ENCODE measurements around the gene ST7L.
"Not testable (repeated sequence)": the region's sequence is repeated elsewhere in the genome, so short reads cannot be mapped to it uniquely, and the experiment has no call there.

Gene ST7L

GRCh38 chr1:112618721-112619517 lies at the start of gene ST7L:
ST7L (minus strand) TSS chr1:112619141; CDS start chr1:112619113, 28 bp downstream.
- peak; percentile 54 for DNase-seq

- DNase-seq, result no peak
Measured at GRCh38 chr1:112666946-112667345, 48.0 kb upstream of the ST7L start.

- DNase-seq, result no peak
Measured at GRCh38 chr1:112665857-112666256, 46.9 kb upstream of the ST7L start.

GRCh38 chr1:112651205-112651604 lies 32.3 kb upstream of the ST7L start:
- no peak for DNase-seq

- DNase-seq, result no peak
Measured at GRCh38 chr1:112646225-112646624, 27.3 kb upstream of the ST7L start.

- DNase-seq, result no peak
Measured at GRCh38 chr1:112643080-112643479, 24.1 kb upstream of the ST7L start.

GRCh38 chr1:112640437-112640836 lies 21.5 kb upstream of the ST7L start:
- not testable (repeated sequence) for DNase-seq

- DNase-seq, result no peak
Measured at GRCh38 chr1:112638110-112638428, 19.1 kb upstream of the ST7L start.

GRCh38 chr1:112637254-112638109 lies 18.5 kb upstream of the ST7L start:
- DNase-seq, result no peak

- DNase-seq, result peak; percentile 63
Measured at GRCh38 chr1:112636597-112637253, 17.8 kb upstream of the ST7L start.

- DNase-seq, result no peak
Measured at GRCh38 chr1:112636056-112636455, 17.1 kb upstream of the ST7L start.

GRCh38 chr1:112634367-112634766 lies 15.4 kb upstream of the ST7L start:
- DNase-seq, result no peak

- no peak for DNase-seq
Measured at GRCh38 chr1:112633628-112634027, 14.7 kb upstream of the ST7L start.

GRCh38 chr1:112629256-112629655 lies 10.3 kb upstream of the ST7L start:
- no peak for DNase-seq

- DNase-seq, result no peak
Measured at GRCh38 chr1:112628516-112628915, 9.6 kb upstream of the ST7L start.

- DNase-seq, result no peak
Measured at GRCh38 chr1:112626887-112627286, 7.9 kb upstream of the ST7L start.

GRCh38 chr1:112626193-112626592 lies 7.3 kb upstream of the ST7L start:
- no peak for DNase-seq

- peak; percentile 13 for DNase-seq
Measured at GRCh38 chr1:112625696-112626095, 6.8 kb upstream of the ST7L start.

GRCh38 chr1:112624493-112624892 lies 5.6 kb upstream of the ST7L start:
- not testable (repeated sequence) for DNase-seq

- peak; percentile 12 for DNase-seq
Measured at GRCh38 chr1:112620377-112620695, 1.4 kb upstream of the ST7L start.

GRCh38 chr1:112619518-112620376 lies 806 bp upstream of the ST7L start, which contains the start of gene CAPZA1:
CAPZA1 (plus strand) TSS chr1:112619832; CDS start chr1:112619845, 13 bp downstream.
- DNase-seq, result peak; percentile 70

- peak; percentile 61 for DNase-seq
Measured at GRCh38 chr1:112618114-112618720, 724 bp downstream of the ST7L start.
